HepG2 (cell line): ENCODE data around the gene KIAA1549. TPM values are rescaled to one million over a fixed set of nuclear protein-coding genes. Genes with fewer than 3 reads are reported as not detected.
A peak's percentile ranks its signal among the peaks of the same experiment; 100 is the strongest.

Experiments
- ATAC-seq: fragments of 200-7000 bp; cut with Tn5 transposase; 3 replicates; pipeline ENCODE4 v1.9.1; 2020; ENCODE audit warnings: mild to moderate bottlenecking, moderate library complexity
- BruUV-seq: library from RNA; stranded (reverse); fragments of 400-500 nt; replicated peaks from 2 replicates; lab custom pipeline; 2021; lab: Mats Ljungman, UMichigan
- CTCF ChIA-PET: fragments of 300-600 bp; formaldehyde crosslinking; extraction: SDS; loops from one replicate; lab custom pipeline; 2021; ENCODE audit warnings: low total read pairs, inconsistent platforms, low intra/inter-chr PET ratio; lab: Yijun Ruan, JAX
- POLR2A ChIA-PET: fragments of 350-600 bp; sonication (Branson Sonifier 250); formaldehyde crosslinking; loops from one replicate; lab custom pipeline; 2020; ENCODE audit warnings: antibody characterized with exemption, inconsistent platforms; lab: Yijun Ruan, JAX
- DNase-seq: peaks from one replicate; pipeline ENCODE4 v3.0.0-alpha.2; 2015; ENCODE audit warnings: low spot score
- FAIRE-seq: peaks from 3 replicates; lab custom pipeline; 2011; peaks lifted over from hg19 to GRCh38; lab: Jason Lieb, UNC
- H2AFZ ChIP-seq: one replicate; pipeline ENCODE4 v1.6.1; 2011; ENCODE audit warnings: low read length, inconsistent platforms
- H3K27ac ChIP-seq: fragments of 300-600 bp; 3 replicates; pipeline ENCODE4 v1.8.0; 2011; ENCODE audit warnings: mixed run types, mild to moderate bottlenecking, mixed read lengths, low read length, inconsistent platforms; ENCODE audit not compliant: insufficient read depth; ENCODE audit errors: extremely low read length
- H3K27me3 ChIP-seq, 2 experiments: fragments of 200-600 bp in 1 of 2; 2 replicates in 1 of 2; 3 replicates in 1 of 2; pipeline versions ENCODE4 v1.6.0 to v1.8.0; 2011; ENCODE audit warnings: low read length in 2 of 2, mild to moderate bottlenecking in 2 of 2, moderate library complexity in 2 of 2, inconsistent platforms in 1 of 2; ENCODE audit not compliant: insufficient read depth in 2 of 2, control insufficient read depth in 1 of 2
- H3K36me3 ChIP-seq, 2 experiments: fragments of 200-600 bp in 1 of 2; replicated peaks in 1 of 2; 2 replicates in 1 of 2; 3 replicates in 1 of 2; pipeline versions ENCODE4 v1.5.1 to v1.8.0; 2011; ENCODE audit warnings: low read length in 2 of 2, inconsistent platforms in 1 of 2; ENCODE audit not compliant: insufficient read depth in 2 of 2, control insufficient read depth in 1 of 2
- H3K4me1 ChIP-seq: 2 replicates; pipeline ENCODE4 v1.5.1; 2012; ENCODE audit warnings: low read length, inconsistent platforms; ENCODE audit not compliant: insufficient read depth
- H3K4me2 ChIP-seq: 2 replicates; pipeline ENCODE4 v1.6.0; 2011; ENCODE audit warnings: low read depth, low read length, inconsistent platforms
- H3K4me3 ChIP-seq, 3 experiments: fragments of 200-600 bp in 1 of 3; sonication (generic), shearing (Covaris generic) in 1 of 3; replicated peaks in 1 of 3; 2 replicates each; pipeline ENCODE4 v1.5.1; 2011 to 2016; ENCODE audit warnings: low read length in 3 of 3, inconsistent platforms in 2 of 3, low read depth in 2 of 3, mild to moderate bottlenecking in 2 of 3, control low read depth in 1 of 3, mixed read lengths in 1 of 3; ENCODE audit not compliant: insufficient read depth in 1 of 3
- H3K79me2 ChIP-seq: one replicate; pipeline ENCODE4 v1.6.1; 2011; ENCODE audit warnings: low read length, inconsistent platforms; ENCODE audit not compliant: insufficient read depth
- H3K9ac ChIP-seq: 2 replicates; pipeline ENCODE4 v1.6.0; 2011; ENCODE audit warnings: mild to moderate bottlenecking, low read depth, low read length, inconsistent platforms; ENCODE audit not compliant: insufficient read depth
- H3K9me3 ChIP-seq: 2 replicates; pipeline ENCODE4 v1.5.1; 2012; ENCODE audit warnings: mild to moderate bottlenecking, low read length
- H4K20me1 ChIP-seq: 2 replicates; pipeline ENCODE4 v1.6.0; 2011; ENCODE audit warnings: inconsistent platforms, mild to moderate bottlenecking, low read length, moderate library complexity; ENCODE audit not compliant: insufficient read depth
- PHF21A ChIP-seq: sonication (generic); formaldehyde crosslinking; IDR thresholded peaks from 2 replicates; pipeline ENCODE4 v1.5.0; 2020; ENCODE audit warnings: mild to moderate bottlenecking, missing genetic modification reagents
- ZNF180 ChIP-seq: sonication (generic); formaldehyde crosslinking; IDR thresholded peaks from 2 replicates; pipeline ENCODE4 v1.4.0; 2020; ENCODE audit warnings: low read depth, missing genetic modification reagents, borderline replicate concordance
- WGBS: methylation state at CpG from one replicate; pipeline ENCODE4 v1.1.6; 2017; ENCODE audit warnings: low lambda C conversion rate; 5-methylcytosine and 5-hydroxymethylcytosine counted together
- in situ Hi-C: cut with HindIII; loops from 2 replicates; pipeline ENCODE4 v1.10.0; 2017; ENCODE audit warnings: low pct_unique_long_range_greater_than_20kb; ENCODE audit not compliant: extremely low pct_ligation_motif_present
- intact Hi-C: fragments of 100-400 bp; cut with micrococcal nuclease; formaldehyde crosslinking; loops from one replicate; pipeline ENCODE4 v1.10.0; 2022; ENCODE audit not compliant: unreplicated experiment
- polyA plus RNA-seq, 8 experiments: library from polyadenylated mRNA; depleted of rRNA in 3 of 8; stranded (reverse) in 7 of 8; unstranded in 1 of 8; fragments of >200 nt; fragmentation: Illumina TruSeq in 4 of 8; extraction: Trizol in 4 of 8; gene quantifications; 2 replicates each; pipeline versions ENCODE4 v1.2.1 to v1.2.3, GENCODE V29; 2011 to 2016; ENCODE audit warnings: low read depth in 4 of 8, missing spikeins in 1 of 8, mixed read lengths in 1 of 8; ENCODE audit not compliant: insufficient read depth in 1 of 8
- total RNA-seq, 5 experiments: library from RNA; depleted of rRNA; stranded (reverse); fragments of >200 nt; fragmentation: Illumina TruSeq; extraction: Trizol; gene quantifications; 2 replicates each; pipeline ENCODE4 v1.2.3, GENCODE V29; 2016; ENCODE audit warnings: low read depth in 1 of 5
- TF ChIP-seq, protein P1 (sequence below): sonication (generic); formaldehyde crosslinking; IDR thresholded peaks from 2 replicates; pipeline ENCODE4 v1.5.1; 2020; ENCODE audit warnings: missing genetic modification reagents, mild to moderate bottlenecking, borderline replicate concordance
- TF ChIP-seq, protein P2 (sequence below): sonication (generic); formaldehyde crosslinking; conservative IDR thresholded peaks from 2 replicates; pipeline ENCODE4 v1.4.0; 2020; ENCODE audit warnings: mild to moderate bottlenecking, missing genetic modification reagents, moderate library complexity

KIAA1549 gene
- total and polyA plus RNA-seq, 2 of the 13 experiments (the other 11 are each of a cell fraction or from before 2014, with no cell fraction given): 1.1 to 1.8 TPM

DNA sequence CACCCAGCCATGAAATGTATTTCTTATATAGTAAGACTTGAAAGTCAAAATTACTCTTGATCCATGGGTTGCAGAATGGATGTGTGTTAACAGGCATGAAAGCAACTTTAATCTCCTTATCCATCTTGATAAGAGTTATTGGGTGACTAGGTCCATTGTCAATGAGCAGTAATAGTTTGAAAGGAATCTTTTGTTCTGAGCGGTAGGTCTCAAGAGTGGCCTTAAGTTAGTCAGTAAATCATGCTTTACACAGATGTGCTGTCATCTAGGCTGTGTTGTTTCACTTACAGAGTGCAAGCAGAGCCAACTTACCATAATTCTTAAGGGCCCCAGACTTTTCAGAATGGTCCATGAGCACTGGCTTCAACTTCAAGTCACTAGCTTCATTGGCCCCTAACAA lies 51.2 kb downstream of the KIAA1549 start (continued):
- TF ChIP-seq, protein P1, sequence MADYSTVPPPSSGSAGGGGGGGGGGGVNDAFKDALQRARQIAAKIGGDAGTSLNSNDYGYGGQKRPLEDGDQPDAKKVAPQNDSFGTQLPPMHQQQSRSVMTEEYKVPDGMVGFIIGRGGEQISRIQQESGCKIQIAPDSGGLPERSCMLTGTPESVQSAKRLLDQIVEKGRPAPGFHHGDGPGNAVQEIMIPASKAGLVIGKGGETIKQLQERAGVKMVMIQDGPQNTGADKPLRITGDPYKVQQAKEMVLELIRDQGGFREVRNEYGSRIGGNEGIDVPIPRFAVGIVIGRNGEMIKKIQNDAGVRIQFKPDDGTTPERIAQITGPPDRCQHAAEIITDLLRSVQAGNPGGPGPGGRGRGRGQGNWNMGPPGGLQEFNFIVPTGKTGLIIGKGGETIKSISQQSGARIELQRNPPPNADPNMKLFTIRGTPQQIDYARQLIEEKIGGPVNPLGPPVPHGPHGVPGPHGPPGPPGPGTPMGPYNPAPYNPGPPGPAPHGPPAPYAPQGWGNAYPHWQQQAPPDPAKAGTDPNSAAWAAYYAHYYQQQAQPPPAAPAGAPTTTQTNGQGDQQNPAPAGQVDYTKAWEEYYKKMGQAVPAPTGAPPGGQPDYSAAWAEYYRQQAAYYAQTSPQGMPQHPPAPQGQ: no peak
- no peak for TF ChIP-seq ZNF180
- TF ChIP-seq, all 625 proteins: peak for 0

DNA sequence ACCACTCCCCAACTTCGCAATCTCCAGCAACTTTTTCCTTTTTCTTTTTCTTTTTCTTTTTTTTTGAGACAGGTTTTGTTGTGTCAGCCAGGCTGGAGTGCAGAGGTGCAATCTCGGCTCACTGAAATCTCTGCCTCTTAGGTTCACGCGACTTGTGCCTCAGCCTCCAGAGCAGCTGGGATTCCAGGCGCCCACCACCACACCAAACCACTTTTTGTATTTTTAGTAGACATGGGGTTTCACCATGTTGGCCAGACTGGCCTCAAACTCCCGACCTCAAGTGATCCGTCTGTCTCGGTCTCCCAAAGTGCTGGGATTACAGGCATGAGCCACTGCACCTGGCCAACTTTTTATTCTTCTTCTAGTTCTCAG lies 55.0 kb downstream of the KIAA1549 start:
- Histone ChIP-seq H3K79me2 (no peaks in the 10 kb centered on the region), H3K36me3 (no peaks in the 10 kb centered on the region), H3K4me1 (peaks cover 12% of the 10 kb centered on the region), H3K9me3 (no peaks in the 10 kb centered on the region), H3K4me2 (peak overlapping the region; percentile 50), H3K9ac (peak overlapping the region; percentile 24; the same call in 1 of the 2 replicates), H3K27me3 (no peaks in the 10 kb centered on the region), H4K20me1 (no peaks in the 10 kb centered on the region), H3K27ac (peak overlapping the region; percentile 8), H3K4me3 (no peak overlapping the region), H2AFZ (peak overlapping the region; percentile 70)
- intact Hi-C loops (no loop called here), in situ Hi-C loops (no loop called here)
- ChIA-PET POLR2A (no interaction called here), CTCF (no interaction called here)
- ATAC-seq (peak; percentile 53; the same call in 2 of the 3 replicates), FAIRE-seq (no peak), DNase-seq (no peak)
- 44% methylated on average over 8 of the region's 8 CpGs for WGBS
- BruUV-seq: no TSS peak
- TF ChIP-seq PHF21A: no peak
- TF ChIP-seq, protein P2, sequence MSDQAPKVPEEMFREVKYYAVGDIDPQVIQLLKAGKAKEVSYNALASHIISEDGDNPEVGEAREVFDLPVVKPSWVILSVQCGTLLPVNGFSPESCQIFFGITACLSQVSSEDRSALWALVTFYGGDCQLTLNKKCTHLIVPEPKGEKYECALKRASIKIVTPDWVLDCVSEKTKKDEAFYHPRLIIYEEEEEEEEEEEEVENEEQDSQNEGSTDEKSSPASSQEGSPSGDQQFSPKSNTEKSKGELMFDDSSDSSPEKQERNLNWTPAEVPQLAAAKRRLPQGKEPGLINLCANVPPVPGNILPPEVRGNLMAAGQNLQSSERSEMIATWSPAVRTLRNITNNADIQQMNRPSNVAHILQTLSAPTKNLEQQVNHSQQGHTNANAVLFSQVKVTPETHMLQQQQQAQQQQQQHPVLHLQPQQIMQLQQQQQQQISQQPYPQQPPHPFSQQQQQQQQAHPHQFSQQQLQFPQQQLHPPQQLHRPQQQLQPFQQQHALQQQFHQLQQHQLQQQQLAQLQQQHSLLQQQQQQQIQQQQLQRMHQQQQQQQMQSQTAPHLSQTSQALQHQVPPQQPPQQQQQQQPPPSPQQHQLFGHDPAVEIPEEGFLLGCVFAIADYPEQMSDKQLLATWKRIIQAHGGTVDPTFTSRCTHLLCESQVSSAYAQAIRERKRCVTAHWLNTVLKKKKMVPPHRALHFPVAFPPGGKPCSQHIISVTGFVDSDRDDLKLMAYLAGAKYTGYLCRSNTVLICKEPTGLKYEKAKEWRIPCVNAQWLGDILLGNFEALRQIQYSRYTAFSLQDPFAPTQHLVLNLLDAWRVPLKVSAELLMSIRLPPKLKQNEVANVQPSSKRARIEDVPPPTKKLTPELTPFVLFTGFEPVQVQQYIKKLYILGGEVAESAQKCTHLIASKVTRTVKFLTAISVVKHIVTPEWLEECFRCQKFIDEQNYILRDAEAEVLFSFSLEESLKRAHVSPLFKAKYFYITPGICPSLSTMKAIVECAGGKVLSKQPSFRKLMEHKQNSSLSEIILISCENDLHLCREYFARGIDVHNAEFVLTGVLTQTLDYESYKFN (CRISPR knock-in tag): 0 out of 2 replicates have a peak, but pooled peaks have one; percentile 11
